GM04503 (cell line): Measurements from ENCODE around the gene SOX18.

Experiments used
- DNase-seq: peaks from one replicate; pipeline ENCODE4 v3.0.0-alpha.2; 2012; ENCODE audit warnings: low read depth

SOX18 gene

DNA sequence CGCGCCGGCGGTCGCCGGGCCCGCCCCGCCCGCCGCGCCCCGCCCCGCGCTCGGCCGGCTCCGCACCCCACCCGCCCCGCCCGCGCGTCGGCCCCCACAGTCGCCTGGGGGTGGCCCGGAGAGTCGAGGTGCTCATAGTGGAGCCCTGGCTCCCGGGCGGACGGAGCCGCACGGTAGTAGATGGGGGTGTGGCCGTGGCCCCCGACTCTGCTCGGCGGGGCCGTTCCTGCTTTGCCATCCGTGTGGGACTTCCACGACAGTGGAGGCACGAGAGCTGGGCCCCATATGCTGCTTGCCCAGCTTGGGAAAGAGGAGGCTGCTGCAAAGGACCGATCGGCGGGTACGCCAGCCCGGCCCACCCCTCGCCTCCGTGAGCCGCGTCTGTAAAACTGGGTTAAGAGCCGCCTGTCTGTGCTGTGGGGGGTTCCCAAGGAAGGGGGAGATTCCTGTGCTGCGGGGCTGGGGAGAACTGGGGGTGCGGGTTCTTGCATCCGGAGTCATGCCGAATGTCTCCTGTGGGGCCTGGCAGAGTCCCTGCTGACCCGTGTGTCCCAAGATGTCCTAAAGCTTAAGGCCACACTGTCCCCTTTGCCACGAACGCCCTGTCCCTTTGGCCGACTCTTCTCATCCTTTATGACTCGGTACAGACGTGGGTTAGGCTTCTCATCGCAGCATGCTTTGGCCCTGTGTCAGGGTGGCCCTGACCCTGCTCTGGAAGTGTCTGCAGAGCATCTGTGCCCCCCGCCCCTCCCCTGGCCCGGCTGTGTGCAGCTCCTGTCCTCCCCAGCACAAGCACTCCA lies 30.8 kb upstream of the SOX18 start, which contains the start of gene OPRL1:
OPRL1 (plus strand) TSS at position 70 of the 800 bp plus-strand sequence. CDS start 12,639 bp downstream, outside the sequence.
- DNase-seq = no peak

DNA sequence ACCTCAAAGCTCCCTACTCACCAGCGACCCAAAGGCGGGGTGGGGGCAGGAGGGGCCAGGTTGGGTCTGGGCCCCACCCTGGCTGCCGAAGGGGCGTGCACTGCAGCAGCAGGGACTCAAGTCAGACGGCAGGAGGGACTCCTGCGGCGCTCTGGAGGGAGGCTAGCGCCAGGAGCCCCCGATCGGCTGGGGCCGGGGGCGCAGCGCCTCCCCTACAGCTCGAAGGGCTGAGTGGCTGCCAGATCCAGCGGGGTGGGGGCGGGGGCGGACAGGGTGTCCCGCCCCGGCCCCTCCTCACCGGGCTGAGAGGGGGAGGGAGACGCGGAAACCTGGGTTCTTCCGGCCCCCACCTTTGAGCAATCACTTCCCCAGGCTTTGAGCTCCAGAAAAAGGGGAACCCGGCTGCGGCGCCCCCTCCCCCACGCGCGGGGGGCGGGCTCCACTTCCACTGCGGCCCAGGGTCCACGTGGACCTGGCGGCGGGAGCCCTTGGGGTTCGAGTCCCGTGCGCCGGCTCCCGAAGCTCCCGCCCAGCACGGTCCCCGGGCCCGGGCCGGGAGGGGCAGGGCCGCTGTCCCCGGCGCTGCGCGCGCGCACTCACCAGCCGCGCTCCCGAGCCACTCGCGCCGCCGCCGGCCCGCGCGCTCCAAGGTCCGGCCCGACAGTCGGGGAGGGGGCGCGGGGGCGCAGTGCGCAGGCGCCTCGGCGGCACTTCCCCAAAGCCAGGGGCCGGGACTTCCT lies 30.0 kb upstream of the SOX18 start, which contains the start of gene RGS19:
RGS19 (minus strand) TSS at position 246 of the 740 bp plus-strand sequence. CDS start 2,632 bp downstream, outside the sequence.
- DNase-seq = no peak

DNA sequence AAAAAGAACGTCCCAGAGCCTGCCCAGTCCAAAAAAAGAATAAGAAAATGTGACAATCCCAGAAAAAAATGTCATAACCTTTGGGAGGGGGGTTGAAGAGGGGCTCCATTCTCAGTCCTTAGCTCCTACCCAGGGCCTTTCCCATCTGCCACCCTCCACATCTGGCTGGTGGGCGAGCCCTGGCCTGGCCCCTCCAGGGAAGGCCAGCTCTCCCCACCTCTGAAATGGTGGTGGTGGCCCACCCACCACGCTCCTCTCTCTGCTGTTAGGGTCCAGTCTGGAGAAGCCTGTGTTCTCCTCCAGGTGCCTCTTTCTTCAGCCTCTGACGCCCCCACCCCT lies 29.5 kb upstream of the SOX18 start:
- DNase-seq = no peak

GRCh38 chr20:64077876-64078551 lies 28.6 kb upstream of the SOX18 start:
- DNase-seq = no peak

DNA sequence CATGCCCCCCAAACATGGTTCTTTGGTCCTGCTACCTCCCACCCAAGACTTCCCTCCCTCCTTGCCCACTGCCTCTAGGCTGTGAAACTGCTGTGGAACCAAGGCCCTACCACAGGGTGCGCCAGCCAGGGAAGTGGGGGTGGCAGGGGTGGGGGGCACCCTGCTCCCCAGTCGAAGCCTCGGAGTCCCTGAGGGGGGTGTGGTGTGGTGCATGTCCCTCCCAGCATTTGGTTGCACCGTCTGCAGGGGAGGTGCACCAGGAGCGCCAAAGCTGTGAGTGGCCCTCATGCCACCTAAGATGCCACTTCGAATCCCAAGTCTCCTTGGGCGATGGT lies 28.1 kb upstream of the SOX18 start:
- DNase-seq = no peak

GRCh38 chr20:64077094-64077493 lies 27.7 kb upstream of the SOX18 start:
- DNase-seq = no peak

- DNase-seq = no peak
Measured at GRCh38 chr20:64076061-64076997, 26.9 kb upstream of the SOX18 start.

DNA sequence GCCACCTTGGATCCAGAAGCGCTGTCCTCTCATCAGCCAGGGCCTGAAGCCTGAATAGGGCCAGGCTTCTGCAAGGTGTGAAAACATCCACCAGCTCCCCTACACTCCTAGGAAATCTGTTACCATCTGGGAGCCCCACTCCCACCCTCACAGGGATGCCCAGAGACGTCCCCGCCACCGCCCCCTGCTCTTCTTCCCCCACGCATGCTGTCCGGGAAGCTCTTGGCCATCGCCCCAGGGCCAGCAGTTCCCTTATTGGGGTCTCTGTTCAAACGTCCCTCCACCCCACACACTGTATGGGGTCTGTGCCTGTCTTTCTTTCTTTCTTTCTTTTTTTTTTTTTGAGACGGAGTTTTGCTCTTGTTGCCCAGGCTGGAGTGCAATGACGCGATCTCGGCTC lies 26.1 kb upstream of the SOX18 start:
- no peak for DNase-seq

DNA sequence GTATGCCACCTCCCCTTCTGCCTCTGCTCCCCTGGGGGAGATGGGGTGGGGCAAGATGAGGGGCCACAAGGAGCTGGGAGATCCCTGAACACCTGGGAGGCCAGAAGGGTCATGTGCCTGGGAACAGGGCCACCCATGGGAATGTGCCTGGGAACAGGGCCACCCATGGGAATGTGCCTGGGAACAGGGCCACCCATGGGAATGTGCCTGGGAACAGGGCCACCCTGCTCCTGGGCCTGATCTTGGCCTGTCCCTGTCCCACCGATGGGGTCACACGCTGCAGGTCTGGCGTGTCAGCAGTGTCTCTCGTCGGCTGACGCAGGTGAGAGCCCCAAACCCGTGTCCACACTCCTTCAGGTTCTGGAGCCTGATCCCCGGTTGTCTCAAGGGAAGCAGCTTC lies 25.5 kb upstream of the SOX18 start:
- no peak for DNase-seq

DNA sequence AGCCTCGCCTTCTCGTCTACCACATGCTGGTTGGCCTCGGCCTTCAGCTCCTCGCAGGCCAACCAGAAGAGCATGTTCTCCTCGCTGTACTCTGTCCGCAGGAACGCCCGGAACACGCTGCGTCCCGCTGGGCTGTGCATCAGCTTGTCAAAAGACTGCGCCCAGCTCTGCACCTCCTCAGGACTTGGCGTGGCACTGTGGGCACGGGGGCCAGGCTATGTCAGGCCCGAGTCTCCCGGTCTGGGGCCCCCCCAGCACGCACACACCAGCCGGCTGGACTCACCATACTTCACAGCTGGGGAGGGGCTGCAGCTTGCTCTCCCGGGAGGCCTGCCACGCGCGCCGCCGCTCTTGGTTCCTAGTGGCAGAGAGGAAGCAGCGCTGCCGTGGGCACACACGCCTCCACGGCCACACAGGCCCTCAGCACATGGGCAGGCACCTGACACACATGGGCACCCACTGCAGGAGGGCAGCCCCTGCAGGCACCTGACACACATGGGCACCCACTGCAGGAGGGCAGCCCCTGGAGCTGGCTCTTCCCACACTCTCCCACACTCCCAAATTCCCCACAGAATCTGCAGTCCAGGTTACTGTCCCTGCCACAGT lies 24.8 kb upstream of the SOX18 start:
- DNase-seq = no peak

DNA sequence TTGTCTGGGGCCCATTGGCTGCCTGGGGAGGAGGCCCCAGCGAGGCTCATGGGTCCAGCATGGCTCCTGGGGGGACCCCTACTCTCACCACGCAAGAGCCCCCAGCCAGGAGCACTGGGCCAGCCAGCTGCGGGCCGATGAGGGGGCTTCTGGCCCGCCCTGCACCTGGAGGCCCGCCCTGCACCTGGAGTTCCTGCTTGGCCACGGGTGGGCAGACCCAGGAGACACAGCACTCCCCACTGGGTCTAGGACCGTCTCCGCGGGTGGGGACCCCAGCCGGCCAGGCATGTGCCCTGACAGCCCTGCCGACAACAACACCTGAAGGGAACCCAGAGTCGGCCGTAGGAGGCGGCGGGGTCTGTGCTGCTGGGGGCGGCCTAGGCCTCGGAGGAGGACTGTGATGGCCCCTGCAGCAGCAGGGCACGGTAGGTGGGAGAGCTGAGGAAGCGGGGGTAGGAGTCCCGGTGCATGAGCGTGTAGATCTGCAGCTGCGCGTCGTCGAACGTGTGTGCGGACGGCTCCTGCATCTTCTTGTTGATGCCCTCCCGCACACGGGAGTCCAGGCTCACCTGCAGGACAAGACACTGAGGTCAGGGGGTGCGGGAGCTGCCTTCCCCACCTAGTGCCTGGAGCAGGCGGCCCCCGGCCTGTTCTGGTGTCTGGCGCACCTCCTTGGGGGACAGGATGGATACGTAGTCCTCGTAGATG lies 24.2 kb upstream of the SOX18 start:
- no peak for DNase-seq

DNA sequence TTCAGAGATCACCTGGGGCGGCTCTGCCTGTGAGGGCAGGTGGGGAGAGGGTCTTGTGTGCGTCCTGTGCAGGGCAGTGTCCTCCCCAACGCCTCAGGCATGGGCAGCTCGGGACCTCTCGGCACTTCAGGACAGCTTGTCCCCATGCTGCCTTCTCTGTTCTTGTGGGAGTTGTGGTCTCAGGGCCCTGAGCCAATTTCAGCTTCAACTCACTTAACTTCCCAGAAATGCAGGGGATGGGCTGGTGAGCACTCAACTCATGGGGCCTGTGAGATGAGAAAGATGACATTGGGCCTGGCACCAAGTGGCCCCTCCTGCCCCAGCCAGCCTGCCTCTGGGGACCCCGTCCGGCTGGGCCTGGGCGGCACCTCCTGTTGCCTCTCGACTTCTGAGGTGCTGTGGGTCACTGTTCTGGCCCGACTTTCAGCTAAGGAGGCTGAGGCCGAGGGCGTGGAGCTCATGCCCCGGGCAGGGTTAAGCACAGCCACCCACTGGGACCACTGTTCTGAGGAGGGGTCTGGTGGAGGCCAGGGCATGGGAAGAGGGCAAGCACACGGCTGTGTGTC lies 23.1 kb upstream of the SOX18 start:
- DNase-seq = no peak

- DNase-seq = no peak
Measured at GRCh38 chr20:64071341-64072332, 22.2 kb upstream of the SOX18 start.

GRCh38 chr20:64070244-64070993 lies 21.0 kb upstream of the SOX18 start:
- no peak for DNase-seq

DNA sequence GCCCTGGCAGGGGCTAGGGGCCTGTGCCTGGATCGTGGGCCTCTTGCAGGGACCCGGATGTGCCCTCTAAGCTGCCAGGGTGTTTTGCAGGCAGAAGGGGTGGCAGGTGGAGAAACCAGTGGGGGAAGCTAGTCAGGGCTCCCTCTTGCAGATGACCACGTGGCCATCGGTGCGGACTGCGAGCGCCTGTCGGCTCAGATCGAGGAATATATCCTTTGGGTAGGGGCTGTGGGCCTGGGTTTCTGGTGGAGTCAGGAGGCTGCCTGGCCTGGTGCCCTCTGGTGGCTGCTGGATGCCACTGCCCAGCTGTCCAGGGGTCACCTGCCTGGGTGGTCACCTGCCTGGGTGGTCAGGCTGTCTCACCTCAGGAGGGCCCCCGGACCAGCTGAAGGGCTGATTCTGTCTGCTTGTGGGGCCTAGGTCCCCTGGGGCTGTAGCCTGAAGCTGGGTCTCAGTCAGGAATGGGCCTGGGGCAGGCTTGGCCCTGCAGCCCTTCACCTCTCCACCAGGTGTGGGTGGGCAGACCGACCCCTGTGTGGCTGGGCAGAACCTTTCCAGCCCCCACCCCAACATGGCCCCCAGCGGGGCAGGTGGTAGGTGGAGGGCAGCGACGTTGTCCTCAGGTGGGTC lies 20.3 kb upstream of the SOX18 start:
- DNase-seq = no peak

- DNase-seq = no peak
Measured at GRCh38 chr20:64069209-64069613, 19.8 kb upstream of the SOX18 start.

GRCh38 chr20:64068386-64069208 lies 19.2 kb upstream of the SOX18 start:
- no peak for DNase-seq
